GM04503 (cell line): ENCODE data around the gene BCAR3.
"Not testable (repeated sequence)": the region's sequence is repeated elsewhere in the genome, so short reads cannot be mapped to it uniquely, and the experiment has no call there.

ENCODE experiments used
- DNase-seq: peaks from one replicate; pipeline ENCODE4 v3.0.0-alpha.2; 2012; ENCODE audit warnings: low read depth

BCAR3 gene

DNA sequence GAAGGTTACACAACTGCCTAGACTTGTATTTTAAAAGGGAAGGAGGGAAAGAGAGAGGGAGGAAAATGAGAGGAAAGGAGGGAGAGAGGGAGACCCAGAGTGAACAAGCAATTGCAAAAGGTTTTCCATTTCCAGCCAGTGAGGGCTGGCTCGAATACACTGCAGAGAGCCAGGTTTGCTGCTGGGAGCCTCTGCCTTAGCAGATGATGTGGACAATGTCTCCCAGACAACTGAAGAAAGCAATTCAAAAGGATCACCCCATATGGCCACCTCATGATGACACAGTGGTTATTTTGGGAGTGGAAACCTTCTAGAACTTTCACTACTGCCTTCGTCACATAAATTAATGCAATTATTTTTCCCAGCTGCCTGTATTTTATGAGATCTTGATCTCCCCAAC is 86.4 kb downstream of the BCAR3 start:
- no peak for DNase-seq

DNA sequence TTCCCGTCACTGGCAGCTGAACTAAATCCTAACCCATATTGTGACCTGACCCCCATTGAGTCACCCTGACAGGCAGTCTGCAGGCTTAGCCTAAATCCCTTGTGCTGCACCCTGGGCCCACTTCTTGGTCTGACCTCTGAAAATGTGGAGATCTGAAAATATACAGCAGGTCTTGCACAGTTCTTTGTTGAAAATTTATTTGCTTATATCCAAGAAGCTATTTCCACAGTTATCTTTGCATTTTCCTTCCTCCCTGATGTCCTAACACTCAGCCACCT is 87.1 kb downstream of the BCAR3 start:
- DNase-seq: no peak

DNA sequence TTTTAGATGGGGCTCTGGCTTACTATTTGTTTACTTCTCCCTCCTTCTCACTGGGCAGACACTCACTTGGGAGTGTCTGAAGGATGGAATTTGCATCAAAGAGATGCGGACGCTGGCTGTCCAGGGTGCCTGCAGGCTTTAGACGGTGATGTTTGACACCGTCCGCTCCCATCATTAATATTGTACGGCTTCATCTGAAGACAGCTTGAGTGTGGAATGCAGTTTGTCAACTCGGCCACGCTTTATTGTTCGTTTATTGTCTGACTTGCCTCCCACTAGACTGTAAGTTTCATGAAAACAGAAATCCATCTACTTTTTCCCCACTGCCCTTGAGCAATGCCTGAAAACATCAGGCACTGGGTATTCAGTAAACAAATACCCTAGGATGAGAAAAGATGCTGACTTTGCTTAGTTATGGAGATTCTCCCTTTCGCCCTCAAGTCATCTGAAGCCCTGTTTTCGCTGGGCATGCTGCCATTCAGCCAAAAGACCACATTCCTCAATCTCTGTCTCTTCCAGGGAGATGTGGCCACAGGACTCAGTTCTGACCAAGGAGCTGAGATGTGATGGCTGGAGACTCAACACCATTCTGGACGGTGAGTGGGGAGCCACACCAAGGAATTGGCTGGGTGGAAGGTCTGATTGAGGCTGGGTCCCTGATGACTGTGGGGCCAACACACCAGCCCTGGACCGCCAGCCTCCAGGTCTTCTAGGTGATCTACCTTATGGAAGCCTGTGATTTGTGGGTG is 87.6 kb downstream of the BCAR3 start:
- DNase-seq: no peak

DNA sequence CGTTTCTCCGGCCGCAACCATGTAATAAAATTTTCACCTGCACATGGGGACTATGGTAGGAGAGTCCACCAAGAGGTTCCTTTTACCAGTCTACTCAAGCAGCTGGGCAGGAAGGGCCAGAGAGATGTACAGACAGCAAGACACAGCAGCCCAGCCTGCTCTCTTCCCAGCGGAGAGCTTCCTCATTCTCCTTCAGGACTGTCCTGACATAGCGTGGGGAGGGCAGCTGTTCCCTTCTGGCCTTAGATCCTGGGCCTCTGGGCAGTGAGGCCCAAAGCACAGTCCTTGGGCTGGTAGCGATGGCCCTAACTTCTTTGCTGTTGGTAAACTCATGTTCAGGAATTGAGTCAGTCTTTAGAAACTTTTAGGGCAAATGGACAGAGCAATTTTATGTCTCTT is 89.1 kb downstream of the BCAR3 start:
- no peak for DNase-seq

DNA sequence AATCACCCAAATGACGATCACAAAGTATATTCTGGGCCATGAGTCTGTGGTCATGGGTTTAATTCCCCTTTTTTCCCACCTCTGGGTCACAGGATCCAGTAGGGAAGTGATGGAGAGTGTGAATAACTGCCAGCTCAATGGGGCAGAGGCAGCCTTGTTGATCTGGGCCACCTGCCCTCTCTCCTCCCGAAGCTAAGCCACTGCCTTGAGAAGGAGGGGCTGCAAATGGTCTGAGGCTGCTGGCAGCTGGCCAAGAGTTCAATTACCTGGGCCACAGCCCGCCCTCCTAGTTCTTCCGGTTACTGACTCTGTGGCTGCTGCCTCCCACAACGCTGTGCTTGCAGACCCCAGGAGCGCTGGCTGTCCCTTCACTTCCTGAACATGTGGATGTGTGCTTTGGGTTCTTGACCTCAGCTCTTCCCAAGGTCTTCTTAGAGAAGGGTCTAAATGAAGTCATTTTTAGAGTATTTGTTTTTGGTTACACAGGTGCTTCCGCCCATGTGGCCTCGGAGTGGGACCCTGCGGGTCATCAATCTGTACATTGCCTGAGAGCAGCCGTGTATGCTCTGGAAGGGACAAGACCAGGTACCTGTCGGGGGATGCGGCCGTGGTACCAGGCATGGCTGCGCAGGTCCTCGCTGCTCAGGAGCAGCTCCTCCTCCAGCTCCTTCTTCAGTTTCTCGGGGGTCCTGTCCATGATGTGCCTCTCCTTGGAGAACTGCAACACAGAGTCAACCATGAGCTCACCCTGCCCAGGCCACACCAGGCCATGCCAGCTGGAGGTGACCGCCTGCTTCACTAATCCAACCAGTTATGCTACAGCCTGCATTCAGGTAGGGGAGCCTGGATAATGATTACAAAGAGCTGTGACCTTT is 89.7 kb downstream of the BCAR3 start:
- DNase-seq: no peak

DNA sequence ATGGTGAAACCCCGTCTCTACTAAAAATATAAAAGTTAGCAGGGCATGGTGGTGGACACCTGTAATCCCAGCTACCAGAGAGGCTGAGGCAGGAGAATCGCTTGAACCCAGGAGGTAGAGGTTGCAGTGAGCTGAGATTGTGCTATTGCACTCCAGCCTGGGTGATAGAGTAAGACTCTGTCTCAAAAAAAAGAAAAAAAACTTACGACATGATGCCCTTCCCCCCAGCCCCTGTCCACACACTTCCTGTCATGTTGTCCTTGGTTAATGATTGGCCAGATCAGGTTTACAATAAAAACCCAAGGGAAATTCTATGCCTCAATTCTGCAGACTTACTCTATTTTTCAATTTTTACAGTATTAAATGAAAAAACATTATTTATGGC is 90.4 kb downstream of the BCAR3 start:
- not testable (repeated sequence) for DNase-seq

DNA sequence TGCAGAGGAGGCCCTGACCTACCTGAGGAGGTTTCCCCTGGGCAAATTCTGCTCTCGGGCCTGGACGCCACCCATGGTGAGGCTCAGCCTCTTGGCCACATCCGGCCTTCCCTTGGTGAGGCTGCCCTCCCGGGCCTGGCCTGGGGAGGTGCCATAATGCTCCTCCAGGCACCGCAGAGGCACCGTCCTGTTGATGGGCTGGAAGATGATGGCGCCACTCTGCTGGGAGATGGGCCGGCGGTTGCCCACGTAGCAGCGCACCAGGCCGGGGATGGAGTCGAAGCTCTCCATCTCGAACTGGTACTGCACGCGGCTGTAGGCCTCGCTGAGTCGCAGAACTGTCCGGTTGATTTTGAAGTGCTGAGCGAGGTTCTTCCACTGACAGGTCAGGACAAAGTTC is 92.7 kb downstream of the BCAR3 start:
- no peak for DNase-seq

DNA sequence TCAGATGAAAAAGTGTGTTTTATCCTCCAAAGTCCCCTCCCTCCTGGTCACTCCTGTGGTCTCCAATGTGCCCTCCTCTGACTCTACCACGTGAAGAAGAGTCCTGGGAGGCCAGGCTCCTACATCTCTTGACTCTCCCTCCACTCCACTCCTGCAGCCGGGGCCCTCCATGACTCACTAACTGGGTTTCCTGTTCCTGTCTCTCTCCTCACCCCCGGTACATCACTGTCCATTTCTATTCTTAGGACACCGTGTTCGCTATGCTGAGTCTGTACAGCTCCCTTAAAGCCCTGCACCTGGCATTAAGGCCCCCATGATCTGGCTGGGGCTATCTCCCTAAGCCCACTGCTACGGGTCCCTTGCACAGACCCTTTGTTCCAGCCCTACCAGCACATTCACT is 93.4 kb downstream of the BCAR3 start:
- DNase-seq: no peak

DNA sequence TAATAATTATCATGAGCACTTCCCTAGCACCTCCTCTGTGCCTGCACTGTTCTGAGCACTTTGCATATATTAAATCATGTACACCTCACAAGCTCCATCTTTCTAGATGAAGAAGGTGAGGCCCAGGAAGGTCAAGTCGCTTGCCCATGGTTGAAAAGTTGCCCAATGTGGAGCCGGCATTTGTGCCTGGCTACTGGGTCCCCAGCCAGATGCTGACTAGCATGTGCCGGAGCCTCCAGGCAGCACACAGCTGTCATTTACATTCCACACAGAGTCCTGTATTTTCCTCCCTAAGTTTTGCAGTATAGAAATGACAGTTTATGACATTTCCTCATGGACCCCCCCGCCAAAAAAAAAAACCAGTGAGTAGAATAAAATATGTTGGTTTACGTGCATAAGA is 94.3 kb downstream of the BCAR3 start:
- DNase-seq: no peak

DNA sequence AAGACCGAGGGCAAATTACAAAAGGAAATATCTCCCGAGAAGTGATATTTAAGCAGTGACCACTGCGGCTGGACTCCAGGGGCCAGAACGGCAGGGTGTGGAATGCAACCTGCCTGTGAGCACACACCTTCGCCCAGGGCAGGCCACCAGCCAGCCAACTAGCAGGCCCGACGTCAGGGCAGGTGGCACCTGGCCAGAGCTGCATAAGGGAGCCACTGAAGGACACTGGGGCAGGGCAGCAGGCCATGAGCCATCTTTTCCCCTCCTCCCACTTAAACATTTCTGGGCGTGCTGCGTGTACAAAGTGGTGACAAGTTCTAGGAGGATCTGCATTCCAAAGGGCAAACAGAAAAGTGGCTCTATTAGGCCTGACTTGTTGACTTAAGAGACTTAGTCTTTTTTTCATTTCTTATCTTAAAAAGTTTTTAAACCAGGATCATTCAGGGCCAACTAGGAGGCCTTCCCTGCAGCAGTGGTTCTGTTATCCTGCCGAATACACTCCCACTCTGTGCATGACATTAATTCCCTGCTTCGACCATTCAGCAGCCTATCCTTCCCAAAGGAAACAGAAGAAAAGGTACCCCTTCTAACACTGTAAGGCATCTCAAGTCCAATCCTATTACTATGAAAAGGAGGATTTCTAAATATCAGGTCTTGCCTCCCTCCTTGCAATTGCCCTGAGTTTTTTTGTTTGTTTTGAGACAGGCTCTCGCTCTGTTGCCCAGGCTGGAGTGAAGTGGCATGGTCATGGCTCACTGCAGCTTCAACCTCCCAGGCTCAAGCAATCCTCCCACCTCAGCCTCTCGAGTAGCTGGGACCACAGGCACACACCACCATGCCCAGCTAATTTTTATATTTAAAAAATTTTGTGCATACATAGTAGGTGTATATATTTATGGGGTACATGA is 96.3 kb downstream of the BCAR3 start:
- peak; percentile 61 for DNase-seq

DNA sequence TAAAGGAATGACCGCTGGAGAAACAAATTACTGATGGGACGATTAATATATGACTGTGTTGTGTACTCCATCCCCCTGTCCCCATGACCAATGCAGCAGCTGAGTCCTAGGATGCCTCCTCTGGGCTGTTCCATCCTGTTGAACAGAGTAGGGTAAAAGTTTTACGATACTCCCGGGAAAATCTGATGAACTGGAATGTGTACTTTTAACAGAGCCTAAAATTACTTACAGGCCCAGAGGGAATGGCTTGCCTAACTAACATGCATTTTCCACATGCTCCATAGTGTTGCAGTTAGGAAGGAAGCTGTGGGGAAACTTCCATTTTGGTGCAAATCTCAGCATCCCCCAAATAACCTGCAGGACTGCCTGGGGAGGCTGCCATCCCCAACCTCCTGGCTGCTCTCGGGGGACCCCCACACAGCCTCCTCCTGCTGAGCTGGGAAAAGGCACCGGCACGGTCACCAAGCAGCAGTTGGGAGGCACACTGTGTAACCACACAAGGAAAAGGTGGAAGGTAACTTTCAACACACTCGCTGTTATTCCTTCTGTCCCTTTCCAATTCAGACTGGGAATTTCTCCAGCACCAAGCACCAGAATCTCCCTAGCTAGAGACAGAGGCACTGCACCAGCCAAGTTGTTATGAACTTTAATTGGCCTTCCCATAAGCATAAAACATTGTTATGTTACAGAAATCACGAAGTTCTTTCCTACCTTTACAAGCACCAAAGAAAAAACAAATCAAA is 97.2 kb downstream of the BCAR3 start:
- peak; percentile 77 for DNase-seq

DNA sequence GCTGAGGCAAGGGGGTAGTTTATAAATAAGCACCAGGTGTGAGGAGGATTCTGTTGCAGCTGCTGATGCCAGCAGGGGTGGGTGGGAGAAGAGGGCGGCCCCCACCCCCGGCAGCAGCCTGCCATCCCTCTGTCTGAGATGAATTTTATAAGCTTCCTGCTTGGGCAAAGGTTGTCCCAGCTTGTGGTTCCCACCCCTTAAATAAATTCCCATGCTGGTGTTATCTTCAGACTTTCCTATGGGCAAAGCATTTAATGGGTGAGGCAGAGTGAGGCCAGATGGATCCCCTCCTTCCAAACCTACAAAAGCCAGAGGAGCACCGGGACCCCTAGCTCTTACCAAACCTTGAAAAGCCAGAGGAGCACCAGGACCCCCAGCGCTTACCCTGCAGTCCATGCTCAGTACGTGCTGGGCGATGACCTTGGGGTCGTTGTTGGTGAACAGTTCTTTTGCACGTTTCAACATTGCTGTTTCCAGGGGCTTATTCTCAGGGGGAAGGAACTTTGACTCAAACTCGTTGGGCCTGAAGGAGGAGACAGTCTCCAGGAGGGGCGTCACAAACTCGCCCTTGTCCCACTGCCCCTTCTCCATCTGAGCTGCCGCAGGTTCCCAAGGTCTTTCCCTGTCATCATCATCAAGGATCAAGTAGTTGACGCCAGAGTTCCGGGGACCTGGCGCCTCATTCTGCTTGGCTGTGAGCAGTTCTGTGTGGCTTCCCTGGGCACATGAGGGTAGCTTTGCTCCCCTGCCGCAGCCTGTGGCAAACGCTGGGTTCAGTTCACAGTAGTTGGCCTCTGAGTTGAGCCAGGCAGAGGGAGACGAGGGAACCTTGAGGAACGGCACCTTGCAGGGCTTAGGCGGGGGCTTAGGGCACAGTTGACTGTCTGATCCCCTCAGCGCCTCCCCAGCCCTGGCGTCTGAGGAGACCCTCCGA is 99.5 kb downstream of the BCAR3 start:
- DNase-seq: no peak

DNA sequence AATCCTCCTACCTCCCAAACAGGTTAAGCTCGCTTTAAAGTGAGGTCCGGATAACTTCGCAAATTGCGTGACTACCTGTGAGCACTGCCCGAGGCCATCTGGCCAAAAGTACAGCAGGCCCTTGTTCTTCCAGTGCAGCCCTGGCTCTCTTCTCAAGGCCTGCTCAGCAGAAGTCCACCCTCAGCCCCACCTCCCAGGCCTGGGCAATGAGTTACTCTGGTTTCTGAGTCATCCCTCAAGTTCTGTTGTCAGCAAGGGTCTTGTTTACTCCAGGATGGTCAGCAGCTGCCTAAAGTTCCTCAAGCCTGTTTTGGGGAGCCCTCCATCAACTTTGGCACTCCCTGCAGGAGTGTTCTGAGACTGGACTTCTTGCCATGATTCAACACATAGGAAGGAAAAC is 101.7 kb downstream of the BCAR3 start:
- DNase-seq: peak; percentile 81

DNA sequence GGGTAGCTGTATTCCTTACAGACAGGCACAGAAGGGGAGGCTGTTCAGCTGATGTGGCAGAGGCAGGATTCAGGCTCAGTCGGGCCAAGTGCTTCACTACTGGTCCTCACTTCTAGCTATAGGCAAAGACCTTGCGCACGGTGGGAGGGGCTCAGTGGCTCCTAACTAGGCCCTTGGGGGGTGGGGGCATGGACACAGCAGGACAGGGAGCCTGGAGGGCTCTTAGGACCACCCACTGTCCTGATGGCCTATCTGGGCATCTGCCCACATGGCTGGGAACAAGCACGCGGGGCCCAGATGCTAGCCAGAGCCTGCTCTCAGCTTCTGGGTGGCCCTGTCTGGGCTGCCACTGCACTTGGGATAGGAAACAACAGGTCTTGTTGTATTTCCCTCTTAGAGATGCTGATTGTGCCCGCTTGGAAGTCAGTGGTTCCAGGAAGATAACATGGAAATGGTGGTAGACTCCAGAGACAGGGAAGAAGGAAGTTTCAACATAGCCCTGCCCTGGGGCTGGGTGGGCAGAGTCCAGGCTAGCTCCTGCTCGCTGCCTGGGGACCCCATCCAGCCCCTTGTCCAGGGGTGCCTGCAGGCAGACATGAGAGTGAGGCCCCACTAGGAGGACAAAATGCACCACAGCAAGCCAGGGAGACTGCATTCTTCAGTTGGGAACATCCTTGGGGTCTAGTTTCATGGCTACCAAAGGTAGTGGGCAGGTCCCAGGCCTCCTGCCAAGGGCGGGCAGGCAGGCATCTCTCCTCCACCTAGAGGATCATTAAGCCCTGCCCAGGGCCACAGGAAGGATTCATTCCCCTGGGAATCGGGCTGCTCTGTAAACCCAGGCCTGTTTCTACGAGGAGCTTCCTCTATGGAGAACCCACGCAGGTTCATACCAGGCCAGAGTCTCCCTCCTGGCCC is 102.5 kb downstream of the BCAR3 start:
- DNase-seq: no peak

DNA sequence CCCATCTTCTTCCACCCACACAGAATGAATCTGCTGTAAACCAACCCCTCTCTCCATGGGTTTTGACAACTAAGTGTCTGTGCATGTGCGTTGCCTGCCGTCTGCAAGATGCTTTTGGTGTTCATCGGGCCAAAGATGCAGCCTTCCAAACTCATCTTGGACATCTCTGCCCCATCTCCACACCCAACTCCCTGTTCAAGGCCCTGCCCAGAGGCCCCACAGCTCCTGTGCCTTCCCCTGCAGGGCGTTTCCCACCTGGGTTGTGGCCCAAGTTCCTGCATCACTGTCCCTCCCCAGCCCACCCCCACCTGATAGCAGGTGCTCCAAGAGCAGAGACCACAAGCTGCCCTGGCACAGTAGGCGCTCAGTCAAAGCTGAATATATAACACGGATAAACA is 103.2 kb downstream of the BCAR3 start:
- no peak for DNase-seq

DNA sequence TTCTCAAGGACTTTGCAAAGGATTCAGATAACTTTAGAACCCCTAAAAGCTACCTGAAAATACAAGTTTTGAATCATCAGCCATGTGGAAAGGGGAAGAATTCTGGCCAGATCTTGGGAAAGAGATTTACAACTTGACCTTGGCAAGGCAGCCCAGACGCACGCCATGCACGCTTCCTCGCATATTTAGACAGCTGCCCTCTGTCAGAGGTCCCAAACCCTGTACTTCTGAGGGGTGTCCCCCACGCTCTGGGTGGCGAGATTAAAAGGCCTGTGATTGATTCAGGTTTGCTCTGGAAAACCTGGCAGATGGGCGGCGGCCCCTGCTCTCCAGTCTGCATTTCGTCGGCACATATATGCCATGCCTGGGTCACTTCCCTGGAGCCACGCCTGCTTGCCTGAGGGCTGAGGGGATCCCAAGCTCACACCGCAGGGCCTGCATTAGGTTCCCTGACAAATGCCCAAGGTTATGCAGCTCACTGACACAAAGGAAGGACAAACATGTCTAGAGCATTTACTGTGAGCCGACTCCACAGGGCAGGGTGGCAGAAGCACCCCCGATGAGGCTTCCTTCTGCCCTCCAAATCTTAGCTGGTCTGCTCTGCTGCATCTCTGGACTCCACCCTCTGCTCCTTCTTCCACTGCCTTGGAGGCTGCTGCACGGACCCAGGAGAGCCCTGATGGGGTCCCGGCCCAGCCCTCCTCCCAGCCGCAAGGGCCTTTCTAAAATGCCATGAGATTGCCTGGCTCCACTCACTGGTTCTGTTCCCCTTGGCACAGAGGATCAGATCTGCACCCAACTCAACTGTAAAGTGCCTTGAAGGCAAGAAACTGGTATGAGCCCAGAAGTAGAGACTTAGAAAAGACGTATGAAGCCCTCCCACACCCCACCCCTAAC is 103.9 kb downstream of the BCAR3 start:
- no peak for DNase-seq

DNA sequence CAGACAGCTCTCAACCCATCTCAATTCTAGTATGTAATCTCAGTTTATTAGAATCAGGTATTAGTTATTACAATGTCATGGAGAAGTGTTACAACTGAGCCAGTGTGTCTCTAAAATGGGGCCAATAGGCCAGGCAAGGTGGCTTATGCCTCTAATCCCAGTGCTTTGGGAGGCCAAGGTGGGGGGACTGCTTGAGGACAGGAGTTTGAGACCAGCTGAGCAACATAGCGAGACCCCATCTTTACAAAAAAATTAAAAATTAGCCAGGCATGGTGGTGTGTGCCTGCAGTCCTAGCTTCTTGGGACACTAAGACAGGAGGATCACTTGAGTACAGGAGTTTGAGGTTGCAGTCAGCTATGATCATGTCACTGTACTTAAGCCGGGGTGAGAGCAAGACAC is 104.9 kb downstream of the BCAR3 start:
- DNase-seq: no peak

DNA sequence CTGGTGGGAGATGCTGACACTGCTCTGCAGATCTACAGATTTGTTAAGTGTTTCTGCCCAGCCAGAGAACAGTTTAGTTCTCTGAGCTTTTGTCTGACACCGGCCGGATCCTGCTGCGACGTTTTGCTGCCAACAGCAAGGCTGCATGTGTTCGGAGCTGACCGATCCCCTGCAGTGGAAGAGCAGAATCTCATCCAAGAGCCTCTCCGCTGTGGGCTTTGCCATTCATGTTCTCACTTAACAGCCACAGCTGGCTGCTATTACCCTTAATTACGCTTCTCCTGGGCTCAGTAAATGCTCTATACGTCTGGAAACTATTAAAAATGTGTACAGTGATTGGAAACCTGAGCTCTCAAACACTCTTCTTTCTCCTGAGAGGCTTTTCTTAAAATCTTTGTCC is 105.3 kb downstream of the BCAR3 start:
- no peak for DNase-seq
